UCSD-AML1 (cell line): ENCODE data around the gene WDPCP.
"Not testable (repeated sequence)": the region's sequence is repeated elsewhere in the genome, so short reads cannot be mapped to it uniquely, and the experiment has no call there.

Experiments
- DNase-seq: peaks from one replicate; lab custom pipeline; 2025; ENCODE audit not compliant: unreplicated experiment; lab: John Stamatoyannopoulos, UW

The WDPCP gene

GRCh38 chr2:63372549-63372948 lies 215.7 kb downstream of the WDPCP start:
- DNase-seq = no peak

- no peak for DNase-seq
Measured at GRCh38 chr2:63369146-63369545, 219.1 kb downstream of the WDPCP start.

- no peak for DNase-seq
Measured at GRCh38 chr2:63364866-63365265, 223.4 kb downstream of the WDPCP start.

GRCh38 chr2:63357722-63358121 lies 230.6 kb downstream of the WDPCP start:
- not testable (repeated sequence) for DNase-seq

- DNase-seq = no peak
Measured at GRCh38 chr2:63347361-63347760, 240.9 kb downstream of the WDPCP start.

- no peak for DNase-seq
Measured at GRCh38 chr2:63346411-63346810, 241.9 kb downstream of the WDPCP start.

GRCh38 chr2:63345285-63345633 lies 243.0 kb downstream of the WDPCP start:
- DNase-seq = no peak

GRCh38 chr2:63344575-63345284 lies 243.5 kb downstream of the WDPCP start:
- DNase-seq = no peak

- DNase-seq = no peak
Measured at GRCh38 chr2:63343397-63344109, 244.7 kb downstream of the WDPCP start.

- DNase-seq = no peak
Measured at GRCh38 chr2:63340443-63340842, 247.8 kb downstream of the WDPCP start.

GRCh38 chr2:63334910-63335309 lies 253.4 kb downstream of the WDPCP start:
- no peak for DNase-seq

GRCh38 chr2:63326473-63326872 lies 261.8 kb downstream of the WDPCP start:
- DNase-seq = no peak

GRCh38 chr2:63323662-63324061 lies 264.6 kb downstream of the WDPCP start:
- not testable (repeated sequence) for DNase-seq

- not testable (repeated sequence) for DNase-seq
Measured at GRCh38 chr2:63321973-63322372, 266.3 kb downstream of the WDPCP start.

GRCh38 chr2:63320669-63321068 lies 267.6 kb downstream of the WDPCP start:
- DNase-seq = no peak

GRCh38 chr2:63310614-63311013 lies 277.7 kb downstream of the WDPCP start:
- DNase-seq = no peak

GRCh38 chr2:63301481-63301880 lies 286.8 kb downstream of the WDPCP start:
- DNase-seq = no peak

GRCh38 chr2:63300835-63301234 lies 287.4 kb downstream of the WDPCP start:
- DNase-seq = no peak

GRCh38 chr2:63287956-63288355 lies 300.3 kb downstream of the WDPCP start:
- DNase-seq = no peak

- not testable (repeated sequence) for DNase-seq
Measured at GRCh38 chr2:63286520-63286919, 301.8 kb downstream of the WDPCP start.

GRCh38 chr2:63283273-63283672 lies 305.0 kb downstream of the WDPCP start:
- no peak for DNase-seq

- no peak for DNase-seq
Measured at GRCh38 chr2:63272560-63272959, 315.7 kb downstream of the WDPCP start.

GRCh38 chr2:63270717-63271116 lies 317.6 kb downstream of the WDPCP start:
- DNase-seq = no peak
